Gastroesophageal sphincter (tissue), 4 donors: ENCODE measurements around the gene RUNX2. TPM values are rescaled to one million over a fixed set of nuclear protein-coding genes. Genes with fewer than 3 reads are reported as not detected.
A peak's percentile ranks its signal among the peaks of the same experiment; 100 is the strongest.

Experiments used
- ATAC-seq: fragments of 150-250 bp; one replicate; pipeline ENCODE4 v1.9.1; 2016; ENCODE audit warnings: mild to moderate bottlenecking, moderate library complexity
- H3K27ac ChIP-seq, 4 donors: fragments of 200-600 bp; sonication (generic) in 3 of 4; 1 replicate in 3 of 4; 2 replicates in 1 of 4; pipeline ENCODE4 v1.5.1; 2016 to 2019
- H3K27me3 ChIP-seq: fragments of 200-600 bp; sonication (generic); one replicate; pipeline ENCODE4 v1.5.1; 2019
- H3K36me3 ChIP-seq, 2 donors: fragments of 200-600 bp; sonication (generic); one replicate each; pipeline ENCODE4 v1.5.1; 2019; ENCODE audit warnings: control low read depth in 1 of 2
- H3K4me1 ChIP-seq, 3 donors: fragments of 200-600 bp; sonication (generic); 1 replicate in 2 of 3; 2 replicates in 1 of 3; pipeline ENCODE4 v1.5.1; 2016 to 2019; ENCODE audit warnings: control low read depth in 2 of 3
- H3K4me3 ChIP-seq, 2 donors: fragments of 200-600 bp; sonication (generic); one replicate each; pipeline ENCODE4 v1.5.1; 2019; ENCODE audit warnings: mild to moderate bottlenecking in 1 of 2, moderate library complexity in 1 of 2
- H3K9me3 ChIP-seq, 3 donors: fragments of 200-600 bp; sonication (generic); one replicate each; pipeline ENCODE4 v1.5.1; 2017 to 2019; ENCODE audit warnings: control low read depth in 2 of 3
- CTCF ChIP-seq, 4 experiments: fragments of 200-600 bp in 2 of 4; fragments of 450-650 bp in 2 of 4; sonication (generic) in 1 of 4; IDR thresholded peaks; one replicate each; pipeline ENCODE4 v1.5.1; 2017 to 2019; ENCODE audit warnings: antibody characterized with exemption in 4 of 4, mild to moderate bottlenecking in 2 of 4, moderate library complexity in 2 of 4
- EP300 ChIP-seq: sonication (generic); formaldehyde crosslinking; IDR thresholded peaks from one replicate; pipeline ENCODE4 v1.6.1; 2017; ENCODE audit warnings: antibody characterized with exemption, mild to moderate bottlenecking
- POLR2A ChIP-seq, 2 donors: fragments of 450-650 bp; IDR thresholded peaks; one replicate each; pipeline ENCODE4 v1.6.1; 2017; ENCODE audit warnings: antibody characterized with exemption in 2 of 2, mild to moderate bottlenecking in 2 of 2, moderate library complexity in 1 of 2
- POLR2AphosphoS5 ChIP-seq: sonication (generic); formaldehyde crosslinking; IDR thresholded peaks from one replicate; pipeline ENCODE4 v1.6.1; 2017; ENCODE audit warnings: antibody characterized with exemption
- WGBS, 2 donors: methylation state at CpG; one replicate each; pipeline ENCODE4 v1.1.5; 2018; ENCODE audit warnings: low coverage in 1 of 2; 5-methylcytosine and 5-hydroxymethylcytosine counted together
- total RNA-seq, 4 donors: library from RNA; depleted of rRNA; stranded (reverse); fragments of >200 nt; gene quantifications; one replicate each; pipeline ENCODE4 v1.1.0, GENCODE V29; 2016

Gene RUNX2
- total RNA-seq, 4 donors from 2014 or later, result 0.16 to 0.94 (median 0.65) TPM

GRCh38 chr6:45377554-45378333, 49.6 kb downstream of the RUNX2 start, which contains the start of gene SUPT3H:
Gene SUPT3H (minus strand): TSS chr6:45377934.
- WGBS, 2 donors, result no CpG with 5 or more reads among the region's 75 CpGs
- TF ChIP-seq EP300 (no peak), POLR2AphosphoS5 (peak; percentile 82), POLR2A (IDR thresholded peaks at IDR 0.05) (peak; percentile 65 to 69), CTCF (IDR thresholded peaks at IDR 0.05) (peak in 2 of 4 experiments; percentile 35 to 39)
- peak; percentile 97 for ATAC-seq

GRCh38 chr6:45378334-45378926, 50.3 kb downstream of the RUNX2 start:
- peak overlapping the region; percentile 75 to 94 for H3K4me3 ChIP-seq
- ATAC-seq, result peak; percentile 29
- H3K4me1 ChIP-seq, result peaks cover 0 to 21% (median 0%) of the 10 kb centered on the region in 3 donors
- no peaks in the 10 kb centered on the region for H3K27me3 ChIP-seq
- no peaks in the 10 kb centered on the region for H3K36me3 ChIP-seq
- 1% methylated on average over 14 to 16 of the region's 21 CpGs for WGBS, 2 donors
- H3K9me3 ChIP-seq, result no peaks in the 10 kb centered on the region
- TF ChIP-seq POLR2AphosphoS5 (no peak), EP300 (no peak), CTCF (IDR thresholded peaks at IDR 0.05) (no peak), POLR2A (IDR thresholded peaks at IDR 0.05) (no peak)
- H3K27ac ChIP-seq, result peak overlapping the region; percentile 61 to 98 (median 98)

More at GRCh38 chr6:45377554-45378333, 49.6 kb downstream of the RUNX2 start, which contains the start of gene SUPT3H:
- Histone ChIP-seq H3K27ac (peak within 1 kb of the TSS; percentile 61 to 98 (median 98)), H3K27me3 (no peaks in the 10 kb centered on the region), H3K9me3 (no peaks in the 10 kb centered on the region), H3K36me3 (no peaks in the 10 kb centered on the region), H3K4me1 (peaks cover 0 to 21% (median 0%) of the 10 kb centered on the region in 3 donors), H3K4me3 (peak within 1 kb of the TSS; percentile 75 to 94)

GRCh38 chr6:45382391-45382790, 54.3 kb downstream of the RUNX2 start:
- ATAC-seq, result no peak
- Histone ChIP-seq H3K4me3 (no peak overlapping the region), H3K4me1 (peaks cover 0 to 8% (median 0%) of the 10 kb centered on the region in 3 donors), H3K36me3 (no peaks in the 10 kb centered on the region), H3K27ac (no peak overlapping the region), H3K27me3 (peaks cover 8% of the 10 kb centered on the region), H3K9me3 (no peaks in the 10 kb centered on the region)
- no peak for TF ChIP-seq EP300
- no peak for TF ChIP-seq CTCF (IDR thresholded peaks at IDR 0.05)
- TF ChIP-seq POLR2A (IDR thresholded peaks at IDR 0.05), result no peak
- TF ChIP-seq POLR2AphosphoS5, result no peak
- WGBS, 2 donors, result 94% methylated on average over 2 of the region's 2 CpGs

GRCh38 chr6:45386501-45386900, 58.4 kb downstream of the RUNX2 start:
- no peaks in the 10 kb centered on the region for H3K9me3 ChIP-seq

More at GRCh38 chr6:45386501-45386900, 58.4 kb downstream of the RUNX2 start:
- H3K27me3 ChIP-seq, result peaks cover 8% of the 10 kb centered on the region
- no peak for ATAC-seq
- H3K4me3 ChIP-seq, result no peak overlapping the region
- H3K36me3 ChIP-seq, result no peaks in the 10 kb centered on the region
- no peak overlapping the region for H3K27ac ChIP-seq
- 82 to 83% methylated on average over 3 of the region's 3 CpGs for WGBS, 2 donors
- no peak for TF ChIP-seq POLR2A (IDR thresholded peaks at IDR 0.05)
- TF ChIP-seq POLR2AphosphoS5, result no peak
- TF ChIP-seq EP300, result no peak
- TF ChIP-seq CTCF (IDR thresholded peaks at IDR 0.05), result no peak
- H3K4me1 ChIP-seq, result no peaks in the 10 kb centered on the region
